WERI-Rb-1 (cell line): Measurements from ENCODE around the gene HUNK.

Experiments used
- DNase-seq: peaks from one replicate; pipeline ENCODE4 v3.0.0-alpha.2; 2020
- H3K27ac ChIP-seq: fragments of 250-450 bp; sonication (Bioruptor Pico); 2 replicates; pipeline ENCODE4 v1.5.1; 2020; ENCODE audit warnings: mild to moderate bottlenecking, moderate library complexity
- H3K27me3 ChIP-seq: fragments of 250-450 bp; sonication (Bioruptor Pico); 2 replicates; pipeline ENCODE4 v1.5.1; 2021; ENCODE audit warnings: mild to moderate bottlenecking, low read depth, moderate library complexity; ENCODE audit not compliant: insufficient read depth, severe bottlenecking
- H3K36me3 ChIP-seq: fragments of 250-450 bp; sonication (Bioruptor Pico); 2 replicates; pipeline ENCODE4 v1.5.1; 2020; ENCODE audit warnings: mild to moderate bottlenecking, moderate library complexity
- H3K4me3 ChIP-seq: 2 replicates; pipeline ENCODE4 v1.5.1; 2011; ENCODE audit warnings: low read depth, mild to moderate bottlenecking, control low read depth, low read length
- H3K9me3 ChIP-seq: fragments of 250-450 bp; sonication (Bioruptor Pico); 2 replicates; pipeline ENCODE4 v1.5.1; 2021; ENCODE audit warnings: mild to moderate bottlenecking, moderate library complexity; ENCODE audit not compliant: severe bottlenecking
- CTCF ChIP-seq: IDR thresholded peaks from 2 replicates; pipeline ENCODE4 v1.5.1; 2011; ENCODE audit warnings: low read depth, mild to moderate bottlenecking, control low read depth, inconsistent platforms, low read length

Gene HUNK

GRCh38 chr21:31983120-31983519 is 110.3 kb downstream of the HUNK start:
- Histone ChIP-seq H3K4me3 (no peak overlapping the region), H3K27me3 (no peaks in the 10 kb centered on the region), H3K9me3 (no peaks in the 10 kb centered on the region), H3K36me3 (peaks cover 35% of the 10 kb centered on the region), H3K27ac (no peak overlapping the region)
- 0 out of 2 replicates have a peak, but pooled peaks have one; percentile 17 for TF ChIP-seq CTCF
- no peak for DNase-seq

- H3K27me3 ChIP-seq: no peaks in the 10 kb centered on the region
- TF ChIP-seq CTCF: no peak
- H3K36me3 ChIP-seq: peaks cover 30% of the 10 kb centered on the region
- H3K9me3 ChIP-seq: no peaks in the 10 kb centered on the region
- no peak overlapping the region for H3K4me3 ChIP-seq
- no peak overlapping the region for H3K27ac ChIP-seq
- DNase-seq: no peak
Measured at GRCh38 chr21:31983554-31983953, 110.7 kb downstream of the HUNK start.

GRCh38 chr21:31985398-31985797 is 112.6 kb downstream of the HUNK start:
- no peak overlapping the region for H3K27ac ChIP-seq
- H3K36me3 ChIP-seq: peaks cover 31% of the 10 kb centered on the region
- no peaks in the 10 kb centered on the region for H3K27me3 ChIP-seq
- H3K9me3 ChIP-seq: no peaks in the 10 kb centered on the region
- no peak for DNase-seq
- no peak overlapping the region for H3K4me3 ChIP-seq
- TF ChIP-seq CTCF: no peak

GRCh38 chr21:31986035-31986856 is 113.4 kb downstream of the HUNK start:
- H3K27ac ChIP-seq: no peak overlapping the region
- no peak for TF ChIP-seq CTCF
- peaks cover 32% of the 10 kb centered on the region for H3K36me3 ChIP-seq
- no peaks in the 10 kb centered on the region for H3K9me3 ChIP-seq
- DNase-seq: no peak
- H3K27me3 ChIP-seq: no peaks in the 10 kb centered on the region
- no peak overlapping the region for H3K4me3 ChIP-seq

- Histone ChIP-seq H3K4me3 (no peak overlapping the region), H3K27ac (no peak overlapping the region), H3K9me3 (no peaks in the 10 kb centered on the region), H3K27me3 (no peaks in the 10 kb centered on the region), H3K36me3 (peaks cover 38% of the 10 kb centered on the region)
- no peak for DNase-seq
- TF ChIP-seq CTCF: no peak
Measured at GRCh38 chr21:31987696-31988095, 114.9 kb downstream of the HUNK start.
